A204.1 (cell line): Measurements from ENCODE around the gene OXCT1.
"Not testable (repeated sequence)": the region's sequence is repeated elsewhere in the genome, so short reads cannot be mapped to it uniquely, and the experiment has no call there.

Experiments
- FAIRE-seq: peaks from 2 replicates; lab custom pipeline; 2012; peaks lifted over from hg19 to GRCh38; lab: Jason Lieb, UNC

Gene OXCT1

GRCh38 chr5:41772056-41772455 lies 98.2 kb downstream of the OXCT1 start:
- FAIRE-seq: no peak

- FAIRE-seq: peak; percentile 25
Measured at GRCh38 chr5:41770799-41771198, 99.4 kb downstream of the OXCT1 start.

- FAIRE-seq: no peak
Measured at GRCh38 chr5:41768692-41769091, 101.5 kb downstream of the OXCT1 start.

- no peak for FAIRE-seq
Measured at GRCh38 chr5:41764650-41765049, 105.6 kb downstream of the OXCT1 start.

- no peak for FAIRE-seq
Measured at GRCh38 chr5:41763574-41763973, 106.7 kb downstream of the OXCT1 start.

GRCh38 chr5:41763081-41763480 lies 107.1 kb downstream of the OXCT1 start:
- FAIRE-seq: no peak

GRCh38 chr5:41762426-41762825 lies 107.8 kb downstream of the OXCT1 start:
- no peak for FAIRE-seq

GRCh38 chr5:41761663-41762062 lies 108.6 kb downstream of the OXCT1 start:
- FAIRE-seq: no peak

- no peak for FAIRE-seq
Measured at GRCh38 chr5:41755705-41756104, 114.5 kb downstream of the OXCT1 start.

- FAIRE-seq: peak; percentile 96
Measured at GRCh38 chr5:41754857-41755256, 115.4 kb downstream of the OXCT1 start.

GRCh38 chr5:41751867-41752266 lies 118.4 kb downstream of the OXCT1 start:
- FAIRE-seq: no peak

GRCh38 chr5:41748631-41749030 lies 121.6 kb downstream of the OXCT1 start:
- no peak for FAIRE-seq

- no peak for FAIRE-seq
Measured at GRCh38 chr5:41747708-41748107, 122.5 kb downstream of the OXCT1 start.

GRCh38 chr5:41747301-41747700 lies 122.9 kb downstream of the OXCT1 start:
- FAIRE-seq: no peak

GRCh38 chr5:41742608-41743007 lies 127.6 kb downstream of the OXCT1 start:
- not testable (repeated sequence) for FAIRE-seq

- no peak for FAIRE-seq
Measured at GRCh38 chr5:41738710-41739354, 131.4 kb downstream of the OXCT1 start.

- FAIRE-seq: no peak
Measured at GRCh38 chr5:41736641-41737040, 133.6 kb downstream of the OXCT1 start.

- no peak for FAIRE-seq
Measured at GRCh38 chr5:41735213-41735612, 135.0 kb downstream of the OXCT1 start.

GRCh38 chr5:41729381-41729780 lies 140.8 kb downstream of the OXCT1 start:
- FAIRE-seq: not testable (repeated sequence)

- no peak for FAIRE-seq
Measured at GRCh38 chr5:41728281-41728680, 141.9 kb downstream of the OXCT1 start.

GRCh38 chr5:41722359-41722950 lies 147.8 kb downstream of the OXCT1 start:
- FAIRE-seq: no peak

GRCh38 chr5:41721516-41721915 lies 148.7 kb downstream of the OXCT1 start:
- FAIRE-seq: no peak

- no peak for FAIRE-seq
Measured at GRCh38 chr5:41716382-41716781, 153.8 kb downstream of the OXCT1 start.

GRCh38 chr5:41714446-41714845 lies 155.8 kb downstream of the OXCT1 start:
- FAIRE-seq: not testable (repeated sequence)
